ENCODE data around the gene ITSN2. TPM values are rescaled to one million over a fixed set of nuclear protein-coding genes. Genes with fewer than 3 reads are reported as not detected.
A peak's percentile ranks its signal among the peaks of the same experiment; 100 is the strongest.

The ITSN2 gene
- total RNA-seq, 1 donor from 2014 or later = 19.6 TPM

DNA sequence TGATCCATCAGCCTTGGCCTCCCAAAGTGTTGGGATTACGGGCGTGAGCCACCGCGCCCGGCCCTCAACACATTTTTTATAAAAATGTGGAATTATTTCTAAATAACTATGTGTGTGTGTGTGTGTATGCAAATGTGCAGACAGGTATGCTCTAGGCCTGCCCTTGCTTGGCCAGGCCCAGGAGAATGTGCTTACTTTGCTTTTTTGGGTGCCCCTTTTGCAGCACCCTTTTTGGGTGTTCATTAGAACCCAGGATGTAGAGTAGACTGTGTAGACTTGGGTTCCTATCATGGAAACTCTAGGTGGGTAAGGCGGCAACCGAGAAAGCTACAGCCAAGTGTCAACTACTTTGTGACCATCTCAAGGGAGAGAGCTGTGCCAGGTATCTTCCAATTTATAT, 11.7 kb upstream of the ITSN2 start:
- Mint-ChIP-seq H3K36me3 (no peaks in the 10 kb centered on the region), H3K27ac (no peak overlapping the region), H3K9me3 (no peaks in the 10 kb centered on the region), H3K27me3 (ENCODE audit: low read depth) (no peaks in the 10 kb centered on the region), H3K4me3 (no peak overlapping the region), H3K4me1 (no peaks in the 10 kb centered on the region)
- DNase-seq (ENCODE audit: low spot score in 2 of 2, unreplicated experiment in 2 of 2) = no peak
- TF ChIP-seq, protein P1, sequence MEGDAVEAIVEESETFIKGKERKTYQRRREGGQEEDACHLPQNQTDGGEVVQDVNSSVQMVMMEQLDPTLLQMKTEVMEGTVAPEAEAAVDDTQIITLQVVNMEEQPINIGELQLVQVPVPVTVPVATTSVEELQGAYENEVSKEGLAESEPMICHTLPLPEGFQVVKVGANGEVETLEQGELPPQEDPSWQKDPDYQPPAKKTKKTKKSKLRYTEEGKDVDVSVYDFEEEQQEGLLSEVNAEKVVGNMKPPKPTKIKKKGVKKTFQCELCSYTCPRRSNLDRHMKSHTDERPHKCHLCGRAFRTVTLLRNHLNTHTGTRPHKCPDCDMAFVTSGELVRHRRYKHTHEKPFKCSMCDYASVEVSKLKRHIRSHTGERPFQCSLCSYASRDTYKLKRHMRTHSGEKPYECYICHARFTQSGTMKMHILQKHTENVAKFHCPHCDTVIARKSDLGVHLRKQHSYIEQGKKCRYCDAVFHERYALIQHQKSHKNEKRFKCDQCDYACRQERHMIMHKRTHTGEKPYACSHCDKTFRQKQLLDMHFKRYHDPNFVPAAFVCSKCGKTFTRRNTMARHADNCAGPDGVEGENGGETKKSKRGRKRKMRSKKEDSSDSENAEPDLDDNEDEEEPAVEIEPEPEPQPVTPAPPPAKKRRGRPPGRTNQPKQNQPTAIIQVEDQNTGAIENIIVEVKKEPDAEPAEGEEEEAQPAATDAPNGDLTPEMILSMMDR (IDR thresholded peaks at IDR 0.05; ENCODE audit: unreplicated experiment) = no peak

DNA sequence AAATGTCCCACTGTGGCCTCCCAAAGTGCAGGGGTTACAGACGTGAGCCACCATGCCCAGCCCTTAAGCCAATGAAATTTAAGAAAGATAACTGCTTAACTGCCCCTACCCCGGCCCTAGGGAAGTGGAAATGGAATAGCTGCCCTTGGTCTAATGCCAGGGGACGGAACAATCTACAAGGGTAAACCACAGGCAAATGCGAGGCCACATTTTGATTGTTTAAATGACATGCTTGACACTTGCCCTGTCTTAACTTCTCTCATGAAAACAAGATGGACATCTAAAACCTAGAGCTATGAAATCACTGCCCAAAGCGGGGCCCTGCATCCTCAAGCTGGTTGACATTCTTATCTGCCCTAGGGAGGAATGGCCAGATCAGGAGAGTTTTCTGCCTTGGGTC, 5.5 kb upstream of the ITSN2 start:
- Mint-ChIP-seq H3K27me3 (ENCODE audit: low read depth) (no peaks in the 10 kb centered on the region), H3K27ac (no peak overlapping the region), H3K36me3 (no peaks in the 10 kb centered on the region), H3K4me1 (peaks cover 3% of the 10 kb centered on the region), H3K9me3 (no peaks in the 10 kb centered on the region), H3K4me3 (no peak overlapping the region)
- TF ChIP-seq, protein P1 (IDR thresholded peaks at IDR 0.05; ENCODE audit: unreplicated experiment) = no peak
- no peak for DNase-seq (ENCODE audit: low spot score in 2 of 2, unreplicated experiment in 2 of 2)

DNA sequence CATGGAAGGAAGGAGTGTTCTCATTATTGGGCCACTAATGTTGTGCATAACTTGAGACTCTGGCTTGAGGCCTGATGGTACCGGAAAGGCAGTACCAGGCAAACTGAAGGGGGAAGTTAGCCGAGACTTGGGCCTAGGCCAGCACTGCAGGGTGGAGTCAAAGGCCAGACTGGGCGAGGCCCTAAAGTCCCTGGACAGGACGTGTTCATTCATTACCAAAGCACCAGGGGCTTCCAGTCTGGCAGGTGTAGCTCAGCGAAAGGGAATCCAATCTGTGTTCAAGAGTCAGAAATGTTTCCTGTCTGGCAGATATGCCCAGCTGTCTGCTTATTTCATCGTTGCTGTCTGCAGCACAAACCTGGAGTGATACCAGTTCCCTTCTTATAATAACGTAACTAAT, 4.7 kb upstream of the ITSN2 start:
- H3K9me3 Mint-ChIP-seq = no peaks in the 10 kb centered on the region
- TF ChIP-seq, protein P1 (IDR thresholded peaks at IDR 0.05; ENCODE audit: unreplicated experiment) = no peak
- no peak overlapping the region for H3K27ac Mint-ChIP-seq
- H3K36me3 Mint-ChIP-seq = no peaks in the 10 kb centered on the region
- no peak overlapping the region for H3K4me3 Mint-ChIP-seq
- no peak for DNase-seq (ENCODE audit: low spot score in 2 of 2, unreplicated experiment in 2 of 2)
- H3K4me1 Mint-ChIP-seq = peaks cover 3% of the 10 kb centered on the region
- H3K27me3 Mint-ChIP-seq (ENCODE audit: low read depth) = no peaks in the 10 kb centered on the region

DNA sequence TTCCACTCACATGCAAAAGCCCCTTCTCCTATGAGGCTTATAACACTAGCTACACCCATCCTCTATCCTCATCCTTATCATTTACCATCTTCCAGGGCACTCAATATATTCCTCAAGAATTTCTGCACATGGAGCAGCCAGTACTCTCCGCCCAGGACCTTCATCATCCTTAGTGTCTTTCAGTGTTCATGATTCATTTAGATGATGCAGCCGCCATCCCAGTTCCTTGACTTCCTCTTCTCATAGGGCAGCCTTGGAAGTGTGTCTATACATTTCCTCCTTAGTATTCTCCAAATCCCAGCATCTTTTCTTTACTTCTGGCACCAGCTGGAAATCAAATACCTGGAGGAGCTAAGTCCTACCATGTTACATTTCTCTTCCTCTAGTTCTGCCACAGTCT, 3.0 kb upstream of the ITSN2 start:
- TF ChIP-seq, protein P1 (IDR thresholded peaks at IDR 0.05; ENCODE audit: unreplicated experiment) = no peak
- Mint-ChIP-seq H3K27me3 (ENCODE audit: low read depth) (no peaks in the 10 kb centered on the region), H3K9me3 (no peaks in the 10 kb centered on the region), H3K27ac (no peak overlapping the region), H3K4me1 (peaks cover 9% of the 10 kb centered on the region), H3K36me3 (no peaks in the 10 kb centered on the region), H3K4me3 (no peak overlapping the region)
- DNase-seq (ENCODE audit: low spot score in 2 of 2, unreplicated experiment in 2 of 2) = no peak

DNA sequence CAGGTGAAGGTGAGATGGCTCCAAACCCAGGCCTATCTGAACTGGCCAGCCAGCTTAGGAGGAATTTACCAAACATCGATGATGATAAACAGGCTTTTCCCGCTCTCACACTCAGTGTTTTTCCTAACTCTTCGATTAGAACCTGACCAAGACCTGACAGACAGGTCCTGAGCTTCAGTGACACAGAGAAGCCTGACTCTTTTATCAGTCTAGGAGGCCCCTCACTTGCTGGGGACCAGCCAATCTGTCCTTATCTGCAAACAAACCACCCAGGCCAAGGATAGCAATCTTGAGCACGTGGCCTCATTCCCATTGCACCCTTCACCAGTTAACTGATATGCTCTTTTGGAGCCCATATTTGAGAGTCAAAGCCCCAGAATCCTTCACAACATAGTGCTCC, 1.9 kb upstream of the ITSN2 start:
- DNase-seq (ENCODE audit: low spot score in 2 of 2, unreplicated experiment in 2 of 2) = no peak
- H3K4me1 Mint-ChIP-seq = peaks cover 11% of the 10 kb centered on the region
- no peaks in the 10 kb centered on the region for H3K9me3 Mint-ChIP-seq
- peak overlapping the region; percentile 38 for H3K4me3 Mint-ChIP-seq
- no peak overlapping the region for H3K27ac Mint-ChIP-seq
- TF ChIP-seq, protein P1 (IDR thresholded peaks at IDR 0.05; ENCODE audit: unreplicated experiment) = no peak
- H3K27me3 Mint-ChIP-seq (ENCODE audit: low read depth) = no peaks in the 10 kb centered on the region
- peaks cover under 1% of the 10 kb centered on the region for H3K36me3 Mint-ChIP-seq

DNA sequence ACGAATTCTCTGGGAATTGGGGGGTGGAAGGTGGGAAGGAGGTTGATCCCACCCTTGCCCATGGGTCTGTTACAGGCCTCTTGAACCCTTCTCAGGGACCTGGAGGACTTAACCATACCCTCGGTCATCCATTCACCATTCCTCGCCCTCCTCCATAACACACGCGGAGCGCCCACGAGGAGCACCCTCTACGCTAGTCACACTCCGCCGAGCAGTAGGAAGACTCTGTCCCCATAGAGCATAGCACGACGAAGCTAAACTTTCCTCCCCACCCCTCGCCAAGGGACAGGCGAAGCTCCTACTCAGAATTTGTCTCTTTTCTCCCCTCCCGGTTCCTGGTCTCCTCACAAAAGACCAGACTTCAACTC, 611 bp upstream of the ITSN2 start:
- Mint-ChIP-seq H3K4me1 (peaks cover 11% of the 10 kb centered on the region), H3K27me3 (ENCODE audit: low read depth) (no peaks in the 10 kb centered on the region), H3K9me3 (no peaks in the 10 kb centered on the region), H3K36me3 (peaks cover 3% of the 10 kb centered on the region), H3K4me3 (peak overlapping the region; percentile 78), H3K27ac (peak overlapping the region; percentile 93)
- TF ChIP-seq, protein P1 (IDR thresholded peaks at IDR 0.05; ENCODE audit: unreplicated experiment) = no peak
- DNase-seq (ENCODE audit: low spot score in 2 of 2, unreplicated experiment in 2 of 2) = no peak
